Gastroesophageal sphincter (tissue), 4 donors: Measurements from ENCODE around the gene CIB2. TPM values are rescaled to one million over a fixed set of nuclear protein-coding genes. Genes with fewer than 3 reads are reported as not detected.

ENCODE experiments used
- ATAC-seq: fragments of 150-250 bp; one replicate; pipeline ENCODE4 v1.9.1; 2016; ENCODE audit warnings: mild to moderate bottlenecking, moderate library complexity
- H3K27ac ChIP-seq, 4 donors: fragments of 200-600 bp; sonication (generic) in 3 of 4; 1 replicate in 3 of 4; 2 replicates in 1 of 4; pipeline ENCODE4 v1.5.1; 2016 to 2019
- H3K27me3 ChIP-seq: fragments of 200-600 bp; sonication (generic); one replicate; pipeline ENCODE4 v1.5.1; 2019
- H3K36me3 ChIP-seq, 2 donors: fragments of 200-600 bp; sonication (generic); one replicate each; pipeline ENCODE4 v1.5.1; 2019; ENCODE audit warnings: control low read depth in 1 of 2
- H3K4me1 ChIP-seq, 3 donors: fragments of 200-600 bp; sonication (generic); 1 replicate in 2 of 3; 2 replicates in 1 of 3; pipeline ENCODE4 v1.5.1; 2016 to 2019; ENCODE audit warnings: control low read depth in 2 of 3
- H3K4me3 ChIP-seq, 2 donors: fragments of 200-600 bp; sonication (generic); one replicate each; pipeline ENCODE4 v1.5.1; 2019; ENCODE audit warnings: mild to moderate bottlenecking in 1 of 2, moderate library complexity in 1 of 2
- H3K9me3 ChIP-seq, 3 donors: fragments of 200-600 bp; sonication (generic); one replicate each; pipeline ENCODE4 v1.5.1; 2017 to 2019; ENCODE audit warnings: control low read depth in 2 of 3
- CTCF ChIP-seq, 4 experiments: fragments of 200-600 bp in 2 of 4; fragments of 450-650 bp in 2 of 4; sonication (generic) in 1 of 4; IDR thresholded peaks; one replicate each; pipeline ENCODE4 v1.5.1; 2017 to 2019; ENCODE audit warnings: antibody characterized with exemption in 4 of 4, mild to moderate bottlenecking in 2 of 4, moderate library complexity in 2 of 4
- EP300 ChIP-seq: sonication (generic); formaldehyde crosslinking; IDR thresholded peaks from one replicate; pipeline ENCODE4 v1.6.1; 2017; ENCODE audit warnings: antibody characterized with exemption, mild to moderate bottlenecking
- POLR2A ChIP-seq, 2 donors: fragments of 450-650 bp; IDR thresholded peaks; one replicate each; pipeline ENCODE4 v1.6.1; 2017; ENCODE audit warnings: antibody characterized with exemption in 2 of 2, mild to moderate bottlenecking in 2 of 2, moderate library complexity in 1 of 2
- POLR2AphosphoS5 ChIP-seq: sonication (generic); formaldehyde crosslinking; IDR thresholded peaks from one replicate; pipeline ENCODE4 v1.6.1; 2017; ENCODE audit warnings: antibody characterized with exemption
- WGBS, 2 donors: methylation state at CpG; one replicate each; pipeline ENCODE4 v1.1.5; 2018; ENCODE audit warnings: low coverage in 1 of 2; 5-methylcytosine and 5-hydroxymethylcytosine counted together
- total RNA-seq, 4 donors: library from RNA; depleted of rRNA; stranded (reverse); fragments of >200 nt; gene quantifications; one replicate each; pipeline ENCODE4 v1.1.0, GENCODE V29; 2016

Gene CIB2
- total RNA-seq, 4 donors from 2014 or later = 3.0 to 17.4 (median 8.8) TPM

- WGBS, 2 donors = 40 to 94% methylated on average over 1 to 2 of the region's 8 CpGs
- Histone ChIP-seq H3K36me3 (no peaks in the 10 kb centered on the region), H3K4me3 (no peak overlapping the region), H3K4me1 (peaks cover 0 to 4% (median 0%) of the 10 kb centered on the region in 3 donors), H3K27me3 (no peaks in the 10 kb centered on the region), H3K27ac (no peak overlapping the region), H3K9me3 (no peaks in the 10 kb centered on the region)
- TF ChIP-seq EP300 (no peak), POLR2A (IDR thresholded peaks at IDR 0.05) (no peak), POLR2AphosphoS5 (no peak), CTCF (IDR thresholded peaks at IDR 0.05) (no peak)
- ATAC-seq = no peak
Observed at GRCh38 chr15:78107471-78107870, 23.8 kb downstream of the CIB2 start.

- Histone ChIP-seq H3K9me3 (no peaks in the 10 kb centered on the region), H3K27me3 (no peaks in the 10 kb centered on the region), H3K4me3 (no peak overlapping the region), H3K27ac (no peak overlapping the region), H3K36me3 (no peaks in the 10 kb centered on the region), H3K4me1 (peaks cover 0 to 4% (median 0%) of the 10 kb centered on the region in 3 donors)
- ATAC-seq = no peak
- no peak for TF ChIP-seq POLR2A (IDR thresholded peaks at IDR 0.05)
- WGBS, 2 donors = 90% methylated on average over 10 of the region's 16 CpGs; no CpG with 5 or more reads in 1 of the 2 donors
Observed at GRCh38 chr15:78105476-78106241, 25.6 kb downstream of the CIB2 start.

- Histone ChIP-seq H3K27me3 (no peaks in the 10 kb centered on the region), H3K4me3 (no peak overlapping the region), H3K27ac (no peak overlapping the region), H3K36me3 (no peaks in the 10 kb centered on the region), H3K4me1 (peaks cover 0 to 4% (median 0%) of the 10 kb centered on the region in 3 donors), H3K9me3 (no peaks in the 10 kb centered on the region)
- TF ChIP-seq POLR2A (IDR thresholded peaks at IDR 0.05) (no peak), POLR2AphosphoS5 (no peak), EP300 (no peak), CTCF (IDR thresholded peaks at IDR 0.05) (no peak)
- 84 to 91% methylated on average over 4 to 5 of the region's 12 CpGs for WGBS, 2 donors
- no peak for ATAC-seq
Observed at GRCh38 chr15:78104566-78105475, 26.4 kb downstream of the CIB2 start.

DNA sequence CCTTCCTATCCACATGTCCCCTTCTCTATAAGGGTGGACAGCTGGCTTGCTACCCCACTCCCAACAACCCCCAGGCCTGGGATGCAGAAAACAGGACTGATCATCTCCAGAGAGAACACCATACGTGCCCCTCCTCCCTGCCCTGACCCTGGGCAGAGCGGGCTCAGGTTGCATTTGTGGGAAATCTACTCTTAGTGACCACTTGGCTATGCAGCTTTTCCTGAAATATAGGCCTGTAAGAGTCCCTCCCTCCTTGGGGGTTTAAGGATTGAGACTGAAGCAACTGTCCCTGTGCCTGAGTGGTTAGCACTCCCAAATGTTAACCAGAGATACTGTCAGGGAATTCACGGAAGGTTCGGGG, 27.1 kb downstream of the CIB2 start:
- no peaks in the 10 kb centered on the region for H3K36me3 ChIP-seq
- no peaks in the 10 kb centered on the region for H3K27me3 ChIP-seq
- TF ChIP-seq CTCF (IDR thresholded peaks at IDR 0.05) (no peak), POLR2AphosphoS5 (no peak), POLR2A (IDR thresholded peaks at IDR 0.05) (no peak), EP300 (no peak)
- H3K4me3 ChIP-seq = no peak overlapping the region
- ATAC-seq = no peak
- H3K27ac ChIP-seq = no peak overlapping the region
- H3K9me3 ChIP-seq = no peaks in the 10 kb centered on the region
- peaks cover 0 to 4% (median 0%) of the 10 kb centered on the region in 3 donors for H3K4me1 ChIP-seq
- 67 to 93% methylated on average over 3 of the region's 4 CpGs for WGBS, 2 donors

- Histone ChIP-seq H3K36me3 (no peaks in the 10 kb centered on the region), H3K4me3 (no peak overlapping the region), H3K27ac (no peak overlapping the region), H3K9me3 (no peaks in the 10 kb centered on the region), H3K4me1 (peaks cover 0 to 4% (median 0%) of the 10 kb centered on the region in 3 donors), H3K27me3 (no peaks in the 10 kb centered on the region)
- TF ChIP-seq POLR2A (IDR thresholded peaks at IDR 0.05) = no peak
- no peak for ATAC-seq
- 83% methylated on average over 8 of the region's 12 CpGs; no CpG with 5 or more reads in 1 of the 2 donors for WGBS, 2 donors
Observed at GRCh38 chr15:78103406-78104118, 27.7 kb downstream of the CIB2 start.
